Measurements from ENCODE around the gene IFT20. TPM values are rescaled to one million over a fixed set of nuclear protein-coding genes. Genes with fewer than 3 reads are reported as not detected.

IFT20 gene
- total RNA-seq, 1 experiment from 2014 or later: 25.4 TPM

- ChIA-PET CTCF (interaction anchor here (0.7 kb wide), 1 partner anchor 11 kb away, joined by 5 read pairs; the partner anchor contains the start of genes IFT20 and TNFAIP1), POLR2A (interaction anchor here (1.2 kb wide), 1 partner anchor 11 kb away, joined by 3 read pairs; the partner anchor contains the start of gene POLDIP2)
- no peak overlapping the region for H3K4me3 ChIP-seq (ENCODE audit: low read depth in 2 of 2, low read length in 2 of 2)
- H3K27me3 ChIP-seq (ENCODE audit: control insufficient read depth, insufficient read depth, low read length): no peaks in the 10 kb centered on the region
- peaks cover 10% of the 10 kb centered on the region for H3K36me3 ChIP-seq (ENCODE audit: control insufficient read depth, insufficient read depth, low read length)
- no peak; the same call in 1 of the 2 replicates for TF ChIP-seq POLR2AphosphoS5 (IDR thresholded peaks at IDR 0.05; ENCODE audit: low read depth, low read length)
- TF ChIP-seq REST (IDR thresholded peaks at IDR 0.05; ENCODE audit: insufficient read depth in 1 of 2, low read depth in 2 of 2, low read length in 1 of 2): no peak
- no peak; the same call in 1 of the 2 replicates for TF ChIP-seq CTCF (IDR thresholded peaks at IDR 0.05)
- TF ChIP-seq SIN3A (IDR thresholded peaks at IDR 0.05; ENCODE audit: borderline replicate concordance, insufficient read depth, low read depth, low read length): no peak
- no peak for TF ChIP-seq TCF7L2 (IDR thresholded peaks at IDR 0.05; ENCODE audit: low read depth, low read length)
- H3K9me3 ChIP-seq (ENCODE audit: control insufficient read depth, insufficient read depth, low read depth, low read length): no peaks in the 10 kb centered on the region
- H3K4me1 ChIP-seq (ENCODE audit: control insufficient read depth, insufficient read depth, low read length): peaks cover 26% of the 10 kb centered on the region
- peak overlapping the region; percentile 65; the same call in 1 of the 2 replicates for H3K27ac ChIP-seq (ENCODE audit: low read length)
- intact Hi-C loops (cut with micrococcal nuclease; ENCODE audit: unreplicated experiment): no loop called here
- in situ Hi-C loops (cut with HindIII; ENCODE audit: low pct_unique_long_range_greater_than_20kb, low sequenced_read_pairs): no loop called here
- peak; percentile 67 for ATAC-seq
- no peak for DNase-seq (ENCODE audit: low read depth, low spot score)
- BruUV-seq (replicated peaks): no TSS peak
Observed at GRCh38 chr17:28346746-28347246, 11.5 kb upstream of the IFT20 start.

DNA sequence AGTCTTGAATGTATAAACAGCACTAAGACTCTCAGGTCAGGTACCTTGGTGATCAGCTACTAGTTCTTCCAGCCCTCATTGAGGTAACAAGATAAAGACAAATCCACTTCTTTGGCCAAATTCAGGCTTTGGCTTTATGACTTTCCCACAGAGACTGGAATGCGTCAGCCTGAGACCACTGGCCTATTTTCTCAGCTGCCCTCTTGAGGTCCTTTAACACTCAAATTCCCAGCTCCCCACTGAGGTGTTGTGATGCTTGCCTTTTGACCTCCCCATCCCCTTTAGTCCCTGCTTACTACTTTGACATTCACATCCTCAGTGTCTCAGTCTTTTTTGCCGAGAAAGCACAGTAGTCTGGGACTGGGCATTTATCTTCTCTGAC lies 10.9 kb upstream of the IFT20 start:
- Histone ChIP-seq H3K27me3 (ENCODE audit: control insufficient read depth, insufficient read depth, low read length) (no peaks in the 10 kb centered on the region), H3K27ac (ENCODE audit: low read length) (peak overlapping the region; percentile 65), H3K4me3 (ENCODE audit: low read depth in 2 of 2, low read length in 2 of 2) (no peak overlapping the region), H3K4me1 (ENCODE audit: control insufficient read depth, insufficient read depth, low read length) (peaks cover 26% of the 10 kb centered on the region), H3K9me3 (ENCODE audit: control insufficient read depth, insufficient read depth, low read depth, low read length) (no peaks in the 10 kb centered on the region), H3K36me3 (ENCODE audit: control insufficient read depth, insufficient read depth, low read length) (peaks cover 8% of the 10 kb centered on the region)
- DNase-seq (ENCODE audit: low read depth, low spot score) (no peak), ATAC-seq (no peak)
- TF ChIP-seq SIN3A (IDR thresholded peaks at IDR 0.05; ENCODE audit: borderline replicate concordance, insufficient read depth, low read depth, low read length) (no peak), POLR2AphosphoS5 (IDR thresholded peaks at IDR 0.05; ENCODE audit: low read depth, low read length) (peak; percentile 36; the same call in 1 of the 2 replicates)
- ChIA-PET CTCF (interaction anchor here (0.7 kb wide), 1 partner anchor 10 kb away, joined by 5 read pairs; the partner anchor contains the start of genes IFT20 and TNFAIP1), POLR2A (interaction anchor here (1.2 to 1.4 kb wide), 2 partner anchors 10 to 11 kb away, joined by 3 to 11 read pairs; partner anchors contain the start of genes IFT20, POLDIP2 and TNFAIP1)
- intact Hi-C loops (cut with micrococcal nuclease; ENCODE audit: unreplicated experiment): no loop called here
- in situ Hi-C loops (cut with HindIII; ENCODE audit: low pct_unique_long_range_greater_than_20kb, low sequenced_read_pairs): no loop called here
- BruUV-seq (replicated peaks): TSS peak; percentile 41
